Measurements from ENCODE around the gene MYRIP. TPM values are rescaled to one million over a fixed set of nuclear protein-coding genes. Genes with fewer than 3 reads are reported as not detected.

MYRIP gene
- total RNA-seq, 1 donor from 2014 or later = 0.54 TPM

DNA sequence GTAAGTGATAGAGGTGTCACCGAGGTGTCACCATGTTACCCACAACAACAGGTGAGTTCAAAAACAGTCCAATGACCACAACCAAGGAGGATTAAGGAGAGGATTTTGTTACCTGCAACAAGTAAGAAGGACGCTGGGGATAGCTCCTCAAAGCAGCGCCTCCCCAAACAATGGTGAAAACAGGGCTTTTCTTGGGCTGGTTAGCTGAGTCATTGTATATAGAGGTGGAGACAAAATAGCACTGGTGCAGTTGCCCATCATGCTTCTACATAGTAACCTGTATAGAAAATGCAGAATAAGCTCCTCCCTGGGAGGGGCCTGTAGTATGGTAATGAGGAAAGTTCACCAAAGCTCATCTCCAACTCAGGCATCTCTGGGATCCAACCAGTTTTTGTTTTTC lies 383.2 kb downstream of the MYRIP start:
- H3K27ac Mint-ChIP-seq (ENCODE audit: unreplicated experiment) = no peak overlapping the region
- H3K36me3 Mint-ChIP-seq (ENCODE audit: low read depth) = no peaks in the 10 kb centered on the region
- no peaks in the 10 kb centered on the region for H3K4me1 Mint-ChIP-seq
- H3K4me3 Mint-ChIP-seq = no peak overlapping the region
- no peaks in the 10 kb centered on the region for H3K27me3 Mint-ChIP-seq (ENCODE audit: low read depth)
- H3K9me3 Mint-ChIP-seq = no peaks in the 10 kb centered on the region
- no peak for DNase-seq (ENCODE audit: low read depth, low spot score)
- TF ChIP-seq, protein P1, sequence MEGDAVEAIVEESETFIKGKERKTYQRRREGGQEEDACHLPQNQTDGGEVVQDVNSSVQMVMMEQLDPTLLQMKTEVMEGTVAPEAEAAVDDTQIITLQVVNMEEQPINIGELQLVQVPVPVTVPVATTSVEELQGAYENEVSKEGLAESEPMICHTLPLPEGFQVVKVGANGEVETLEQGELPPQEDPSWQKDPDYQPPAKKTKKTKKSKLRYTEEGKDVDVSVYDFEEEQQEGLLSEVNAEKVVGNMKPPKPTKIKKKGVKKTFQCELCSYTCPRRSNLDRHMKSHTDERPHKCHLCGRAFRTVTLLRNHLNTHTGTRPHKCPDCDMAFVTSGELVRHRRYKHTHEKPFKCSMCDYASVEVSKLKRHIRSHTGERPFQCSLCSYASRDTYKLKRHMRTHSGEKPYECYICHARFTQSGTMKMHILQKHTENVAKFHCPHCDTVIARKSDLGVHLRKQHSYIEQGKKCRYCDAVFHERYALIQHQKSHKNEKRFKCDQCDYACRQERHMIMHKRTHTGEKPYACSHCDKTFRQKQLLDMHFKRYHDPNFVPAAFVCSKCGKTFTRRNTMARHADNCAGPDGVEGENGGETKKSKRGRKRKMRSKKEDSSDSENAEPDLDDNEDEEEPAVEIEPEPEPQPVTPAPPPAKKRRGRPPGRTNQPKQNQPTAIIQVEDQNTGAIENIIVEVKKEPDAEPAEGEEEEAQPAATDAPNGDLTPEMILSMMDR (conservative IDR thresholded peaks at IDR 0.05) = no peak

DNA sequence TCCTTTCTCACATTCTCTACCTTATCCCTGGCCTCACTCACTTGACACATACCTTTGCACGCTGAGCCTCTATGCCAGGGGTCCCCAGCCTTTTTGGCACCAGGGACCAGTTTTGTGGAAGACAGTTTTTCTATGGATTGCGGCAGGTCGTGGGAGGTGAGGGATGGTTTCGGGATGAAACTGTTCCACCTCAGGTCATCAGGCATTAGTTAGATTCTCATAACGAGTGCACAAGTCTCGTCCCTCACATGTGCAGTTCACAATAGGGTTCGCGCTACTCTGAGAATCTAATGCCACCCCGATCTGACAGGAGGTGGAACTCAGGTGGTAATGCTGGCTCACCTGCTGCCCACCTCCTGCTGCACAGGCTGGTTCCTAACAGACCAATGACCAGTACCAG lies 387.6 kb downstream of the MYRIP start:
- H3K27me3 Mint-ChIP-seq (ENCODE audit: low read depth) = no peaks in the 10 kb centered on the region
- no peaks in the 10 kb centered on the region for H3K36me3 Mint-ChIP-seq (ENCODE audit: low read depth)
- H3K4me3 Mint-ChIP-seq = no peak overlapping the region
- no peak for DNase-seq (ENCODE audit: low read depth, low spot score)
- no peaks in the 10 kb centered on the region for H3K4me1 Mint-ChIP-seq
- TF ChIP-seq, protein P1 (conservative IDR thresholded peaks at IDR 0.05) = no peak
- H3K9me3 Mint-ChIP-seq = no peaks in the 10 kb centered on the region
- no peak overlapping the region for H3K27ac Mint-ChIP-seq (ENCODE audit: unreplicated experiment)

DNA sequence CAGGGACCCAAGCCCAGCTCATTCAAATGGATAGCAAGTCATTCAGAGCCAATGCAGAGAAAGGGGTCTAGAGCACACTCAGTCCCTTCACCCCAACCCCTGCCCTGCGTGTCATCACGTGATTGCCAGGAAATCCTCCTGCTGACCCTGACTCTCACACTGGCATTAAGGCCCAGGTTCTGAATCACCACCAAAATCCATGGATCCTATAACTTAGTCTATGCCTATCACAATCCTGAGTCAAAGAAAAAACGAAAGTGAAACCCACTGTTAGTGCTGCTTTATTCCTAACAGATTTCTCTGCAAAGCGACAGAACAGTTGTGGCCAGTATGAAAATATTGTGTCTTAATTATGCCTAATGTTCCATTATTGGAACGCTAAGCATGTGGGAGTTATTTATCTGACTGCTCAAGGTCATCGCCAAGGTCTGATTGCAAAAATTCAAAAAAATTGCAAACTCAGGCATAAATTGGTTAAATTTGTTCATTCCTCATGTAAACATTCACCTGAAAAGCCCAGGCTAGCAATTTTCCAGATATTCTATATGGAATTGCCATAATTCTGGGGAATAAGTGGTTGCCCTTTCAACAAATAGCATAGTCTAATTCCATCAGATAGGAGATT lies 391.4 kb downstream of the MYRIP start:
- H3K27me3 Mint-ChIP-seq (ENCODE audit: low read depth) = no peaks in the 10 kb centered on the region
- no peaks in the 10 kb centered on the region for H3K9me3 Mint-ChIP-seq
- DNase-seq (ENCODE audit: low read depth, low spot score) = no peak
- no peak overlapping the region for H3K27ac Mint-ChIP-seq (ENCODE audit: unreplicated experiment)
- no peak overlapping the region for H3K4me3 Mint-ChIP-seq
- TF ChIP-seq, protein P1 (conservative IDR thresholded peaks at IDR 0.05) = no peak
- H3K36me3 Mint-ChIP-seq (ENCODE audit: low read depth) = no peaks in the 10 kb centered on the region
- no peaks in the 10 kb centered on the region for H3K4me1 Mint-ChIP-seq

DNA sequence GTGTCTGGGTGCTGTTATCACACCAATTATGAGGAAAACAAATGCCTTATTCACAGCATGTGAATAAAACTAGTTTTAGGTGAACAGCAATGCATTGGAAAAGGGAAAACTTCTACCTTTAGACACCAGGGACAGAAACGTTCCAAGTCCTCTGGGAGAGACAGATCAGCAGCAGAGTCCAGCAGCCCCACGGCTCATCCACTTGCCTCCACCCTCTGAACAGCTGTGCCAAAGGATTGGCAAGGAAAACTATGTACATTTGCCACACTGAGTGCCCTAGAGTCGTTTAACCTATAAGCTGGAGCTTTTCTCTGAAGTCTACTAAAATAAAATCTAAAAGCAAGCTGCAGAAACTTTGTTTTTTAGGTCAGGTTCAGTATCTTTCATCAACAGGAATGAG lies 392.4 kb downstream of the MYRIP start:
- no peak for DNase-seq (ENCODE audit: low read depth, low spot score)

DNA sequence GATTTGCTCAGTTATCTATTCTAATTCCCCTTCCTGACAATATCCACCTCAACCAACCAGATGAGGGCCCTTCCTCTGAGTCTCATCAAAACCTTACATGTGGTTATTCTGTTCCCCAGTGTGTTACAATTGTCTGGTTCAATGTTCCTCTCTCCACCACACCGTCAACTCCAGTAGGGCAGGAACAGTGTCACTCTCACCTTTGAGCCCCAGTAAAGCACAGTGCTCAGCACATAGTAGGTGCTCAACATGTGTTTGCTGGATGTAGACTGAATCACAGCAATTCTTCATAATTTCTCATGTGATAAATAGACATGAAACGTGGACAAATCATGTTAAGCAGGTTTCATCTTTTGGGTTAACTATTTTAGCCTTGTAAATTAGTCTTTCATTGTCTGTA lies 397.1 kb downstream of the MYRIP start:
- TF ChIP-seq, protein P1 (conservative IDR thresholded peaks at IDR 0.05) = no peak
- H3K4me3 Mint-ChIP-seq = no peak overlapping the region
- no peaks in the 10 kb centered on the region for H3K27me3 Mint-ChIP-seq (ENCODE audit: low read depth)
- H3K9me3 Mint-ChIP-seq = no peaks in the 10 kb centered on the region
- no peak for DNase-seq (ENCODE audit: low read depth, low spot score)
- no peak overlapping the region for H3K27ac Mint-ChIP-seq (ENCODE audit: unreplicated experiment)
- H3K4me1 Mint-ChIP-seq = no peaks in the 10 kb centered on the region
- H3K36me3 Mint-ChIP-seq (ENCODE audit: low read depth) = no peaks in the 10 kb centered on the region

More for the DNA sequence above, 392.4 kb downstream of the MYRIP start:
- Mint-ChIP-seq H3K27ac (ENCODE audit: unreplicated experiment) (no peak overlapping the region), H3K9me3 (no peaks in the 10 kb centered on the region), H3K4me1 (no peaks in the 10 kb centered on the region), H3K4me3 (no peak overlapping the region), H3K27me3 (ENCODE audit: low read depth) (no peaks in the 10 kb centered on the region), H3K36me3 (ENCODE audit: low read depth) (no peaks in the 10 kb centered on the region)
- TF ChIP-seq, protein P1 (conservative IDR thresholded peaks at IDR 0.05) = no peak
